ENCODE measurements around the gene RHO.
A peak's percentile ranks its signal among the peaks of the same experiment; 100 is the strongest.

The RHO gene

DNA sequence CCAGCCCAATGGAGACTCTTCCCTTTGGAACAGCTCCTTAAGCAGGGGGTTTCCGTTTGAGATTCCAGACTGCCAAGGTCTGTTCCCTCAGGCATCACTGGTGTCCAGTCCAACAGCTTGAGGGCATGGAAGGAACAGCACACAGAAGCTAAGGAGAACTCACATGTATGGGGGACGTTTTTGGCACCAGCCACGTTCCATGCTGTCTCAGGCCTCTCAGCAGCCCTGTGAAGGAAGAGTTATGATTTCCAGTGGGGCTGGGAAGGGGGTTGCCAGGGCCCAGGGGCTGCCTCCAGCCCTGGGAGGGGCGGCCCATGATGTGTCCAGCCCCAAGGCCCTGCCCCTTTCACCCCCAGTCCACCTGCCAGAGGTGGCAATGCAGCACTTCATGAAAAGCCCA lies 7.5 kb upstream of the RHO start:
- no peak for DNase-seq (ENCODE audit: low spot score)

DNA sequence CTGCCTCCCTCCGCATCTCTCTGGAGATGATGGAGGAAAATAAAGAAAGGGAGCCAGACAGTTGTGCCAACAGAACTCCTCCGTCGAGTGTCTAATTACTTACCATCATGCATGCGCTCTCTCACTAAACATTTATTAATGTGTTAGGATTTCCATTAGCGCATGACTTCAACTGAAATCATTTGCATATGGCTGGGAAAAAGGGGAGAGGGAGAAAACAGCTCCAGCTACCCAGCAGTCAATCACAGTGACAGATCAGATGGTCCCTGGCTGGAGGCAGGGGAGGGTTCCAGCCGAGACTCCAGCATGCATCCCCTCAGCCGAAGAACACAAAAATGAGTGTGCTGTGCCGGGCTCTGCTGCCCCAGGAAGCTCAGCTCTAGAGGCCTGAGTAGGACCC lies 6.8 kb upstream of the RHO start:
- no peak for DNase-seq (ENCODE audit: low spot score)

DNA sequence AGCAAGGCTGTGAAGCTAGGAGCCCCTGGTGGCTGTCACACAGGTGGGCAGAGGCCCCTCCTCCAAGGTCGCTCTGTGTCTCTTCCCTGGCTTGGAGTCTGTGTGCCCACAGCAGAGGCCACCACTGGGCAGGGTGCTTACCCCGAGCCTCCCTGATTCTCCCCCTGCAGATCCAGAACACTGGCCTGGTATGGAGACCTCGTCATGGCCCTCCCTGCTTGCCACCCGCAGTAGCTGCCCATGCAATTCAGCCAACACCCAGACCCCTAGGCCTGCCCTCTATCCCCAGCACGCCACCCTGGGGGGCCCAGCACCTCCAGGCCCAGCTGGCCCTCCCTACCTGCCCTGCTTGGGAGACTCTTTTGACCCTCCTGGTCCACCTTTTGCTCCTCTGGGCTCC lies 5.5 kb upstream of the RHO start:
- DNase-seq (ENCODE audit: low spot score): no peak

DNA sequence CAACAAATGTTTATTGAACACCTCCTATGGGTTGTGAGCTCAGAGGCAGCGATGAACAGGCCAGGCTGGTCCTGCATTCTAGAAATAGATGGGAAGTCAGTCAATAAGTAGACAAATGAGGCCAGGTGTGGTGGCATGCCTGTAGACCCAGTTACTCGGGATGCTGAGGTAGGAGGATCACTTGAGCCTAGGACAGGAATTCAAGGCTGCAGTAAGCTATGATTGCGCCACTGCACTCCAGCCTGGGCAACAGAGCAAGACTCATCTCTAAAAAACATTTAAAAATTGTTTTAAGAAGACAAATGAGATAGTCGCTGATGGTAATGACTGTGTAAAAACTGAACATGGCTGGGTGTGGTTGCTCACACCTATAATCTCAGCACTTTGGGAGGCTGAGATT lies 4.4 kb upstream of the RHO start:
- DNase-seq (ENCODE audit: low spot score): no peak

DNA sequence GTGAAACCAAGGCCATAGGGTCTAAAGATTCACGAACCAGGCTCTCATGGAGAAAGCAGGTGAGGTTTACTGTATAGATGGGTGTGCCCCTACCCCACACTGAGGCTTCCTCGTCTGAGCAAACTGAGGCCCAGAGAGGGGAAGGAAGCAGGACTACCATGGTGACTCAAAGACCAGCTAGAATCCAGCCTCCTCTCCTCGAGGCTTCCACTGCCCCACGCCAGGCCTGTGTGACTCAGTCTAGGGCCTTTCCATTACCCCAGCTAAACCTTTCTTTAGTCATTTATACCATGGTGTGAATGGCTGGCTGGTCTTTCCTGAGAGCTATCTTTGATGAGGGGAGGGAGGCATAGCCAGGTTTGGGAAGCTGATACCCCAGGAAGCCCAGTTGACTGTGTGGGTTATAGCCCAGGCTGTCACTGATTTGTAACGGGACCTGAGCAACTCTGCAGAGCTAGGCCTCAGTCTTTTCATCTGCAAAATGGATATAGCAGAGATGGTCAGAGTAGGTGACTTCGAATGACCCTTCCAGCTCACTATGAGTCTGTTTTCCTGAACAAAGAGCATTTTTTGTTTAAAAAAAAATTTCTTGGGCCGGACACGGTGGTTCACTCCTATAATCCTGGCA lies 3.0 kb upstream of the RHO start:
- DNase-seq (ENCODE audit: low spot score): no peak

DNA sequence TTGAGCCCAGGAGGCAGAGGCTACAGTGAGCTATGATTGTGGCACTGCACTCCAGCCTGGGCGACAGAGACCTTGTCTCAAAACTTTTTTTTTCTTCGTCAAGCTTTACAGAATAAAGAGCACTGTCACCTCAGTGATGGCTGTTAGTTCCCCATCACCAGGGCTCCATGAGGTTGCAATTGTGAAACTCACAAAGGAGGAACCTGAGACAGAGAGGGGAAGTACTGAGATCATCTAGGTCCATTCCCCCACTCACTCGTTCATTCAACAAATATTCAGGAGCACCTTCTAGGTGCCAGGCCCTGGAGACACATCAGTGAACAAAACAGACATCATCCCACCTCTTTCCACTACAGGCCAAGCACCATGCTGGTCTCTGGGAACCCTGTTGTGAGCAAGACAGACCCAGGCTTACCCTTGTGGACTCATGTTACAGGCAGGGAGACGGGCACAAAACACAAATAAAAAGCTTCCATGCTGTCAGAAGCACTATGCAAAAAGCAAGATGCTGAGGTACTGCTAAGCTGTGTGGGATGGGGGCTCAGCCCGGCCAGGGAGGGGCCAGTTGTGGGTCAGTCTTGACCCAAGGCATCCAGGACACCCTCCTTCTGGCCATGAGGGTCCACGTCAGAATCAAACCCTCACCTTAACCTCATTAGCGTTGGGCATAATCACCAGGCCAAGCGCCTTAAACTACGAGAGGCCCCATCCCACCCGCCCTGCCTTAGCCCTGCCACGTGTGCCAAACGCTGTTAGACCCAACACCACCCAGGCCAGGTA lies 2.1 kb upstream of the RHO start:
- peak; percentile 6 for DNase-seq (ENCODE audit: low spot score)

DNA sequence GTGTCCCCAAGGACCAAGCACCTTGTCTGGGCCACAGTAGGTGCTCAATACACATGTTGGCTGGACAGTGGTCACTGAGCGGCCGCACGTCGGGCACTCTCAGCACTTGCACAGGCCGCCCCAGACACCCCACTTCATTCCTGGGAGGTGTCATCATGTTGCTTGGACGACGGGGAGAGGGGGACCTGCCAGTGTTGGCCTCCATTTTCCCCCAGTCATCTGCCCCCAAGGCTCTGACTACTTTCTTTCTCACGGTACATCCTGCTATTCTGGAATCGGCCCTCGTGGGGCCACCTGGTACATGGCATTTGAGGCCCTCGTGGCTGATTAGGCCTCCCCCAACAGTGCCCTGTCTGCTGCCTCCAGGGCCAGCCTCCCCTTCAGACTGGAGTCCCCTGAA lies 1.2 kb upstream of the RHO start:
- no peak for DNase-seq (ENCODE audit: low spot score)

DNA sequence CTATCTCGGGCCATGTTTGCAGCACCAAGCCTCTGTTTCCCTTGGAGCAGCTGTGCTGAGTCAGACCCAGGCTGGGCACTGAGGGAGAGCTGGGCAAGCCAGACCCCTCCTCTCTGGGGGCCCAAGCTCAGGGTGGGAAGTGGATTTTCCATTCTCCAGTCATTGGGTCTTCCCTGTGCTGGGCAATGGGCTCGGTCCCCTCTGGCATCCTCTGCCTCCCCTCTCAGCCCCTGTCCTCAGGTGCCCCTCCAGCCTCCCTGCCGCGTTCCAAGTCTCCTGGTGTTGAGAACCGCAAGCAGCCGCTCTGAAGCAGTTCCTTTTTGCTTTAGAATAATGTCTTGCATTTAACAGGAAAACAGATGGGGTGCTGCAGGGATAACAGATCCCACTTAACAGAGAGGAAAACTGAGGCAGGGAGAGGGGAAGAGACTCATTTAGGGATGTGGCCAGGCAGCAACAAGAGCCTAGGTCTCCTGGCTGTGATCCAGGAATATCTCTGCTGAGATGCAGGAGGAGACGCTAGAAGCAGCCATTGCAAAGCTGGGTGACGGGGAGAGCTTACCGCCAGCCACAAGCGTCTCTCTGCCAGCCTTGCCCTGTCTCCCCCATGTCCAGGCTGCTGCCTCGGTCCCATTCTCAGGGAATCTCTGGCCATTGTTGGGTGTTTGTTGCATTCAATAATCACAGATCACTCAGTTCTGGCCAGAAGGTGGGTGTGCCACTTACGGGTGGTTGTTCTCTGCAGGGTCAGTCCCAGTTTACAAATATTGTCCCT lies 1.2 kb downstream of the RHO start:
- no peak for DNase-seq (ENCODE audit: low spot score)

DNA sequence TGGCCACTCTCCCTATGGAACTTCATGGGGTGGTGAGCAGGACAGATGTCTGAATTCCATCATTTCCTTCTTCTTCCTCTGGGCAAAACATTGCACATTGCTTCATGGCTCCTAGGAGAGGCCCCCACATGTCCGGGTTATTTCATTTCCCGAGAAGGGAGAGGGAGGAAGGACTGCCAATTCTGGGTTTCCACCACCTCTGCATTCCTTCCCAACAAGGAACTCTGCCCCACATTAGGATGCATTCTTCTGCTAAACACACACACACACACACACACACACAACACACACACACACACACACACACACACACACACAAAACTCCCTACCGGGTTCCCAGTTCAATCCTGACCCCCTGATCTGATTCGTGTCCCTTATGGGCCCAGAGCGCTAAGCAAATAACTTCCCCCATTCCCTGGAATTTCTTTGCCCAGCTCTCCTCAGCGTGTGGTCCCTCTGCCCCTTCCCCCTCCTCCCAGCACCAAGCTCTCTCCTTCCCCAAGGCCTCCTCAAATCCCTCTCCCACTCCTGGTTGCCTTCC lies 1.9 kb downstream of the RHO start:
- no peak for DNase-seq (ENCODE audit: low spot score)

DNA sequence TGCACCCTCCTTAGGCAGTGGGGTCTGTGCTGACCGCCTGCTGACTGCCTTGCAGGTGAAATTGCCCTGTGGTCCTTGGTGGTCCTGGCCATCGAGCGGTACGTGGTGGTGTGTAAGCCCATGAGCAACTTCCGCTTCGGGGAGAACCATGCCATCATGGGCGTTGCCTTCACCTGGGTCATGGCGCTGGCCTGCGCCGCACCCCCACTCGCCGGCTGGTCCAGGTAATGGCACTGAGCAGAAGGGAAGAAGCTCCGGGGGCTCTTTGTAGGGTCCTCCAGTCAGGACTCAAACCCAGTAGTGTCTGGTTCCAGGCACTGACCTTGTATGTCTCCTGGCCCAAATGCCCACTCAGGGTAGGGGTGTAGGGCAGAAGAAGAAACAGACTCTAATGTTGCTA lies 2.4 kb downstream of the RHO start:
- DNase-seq (ENCODE audit: low spot score): no peak

DNA sequence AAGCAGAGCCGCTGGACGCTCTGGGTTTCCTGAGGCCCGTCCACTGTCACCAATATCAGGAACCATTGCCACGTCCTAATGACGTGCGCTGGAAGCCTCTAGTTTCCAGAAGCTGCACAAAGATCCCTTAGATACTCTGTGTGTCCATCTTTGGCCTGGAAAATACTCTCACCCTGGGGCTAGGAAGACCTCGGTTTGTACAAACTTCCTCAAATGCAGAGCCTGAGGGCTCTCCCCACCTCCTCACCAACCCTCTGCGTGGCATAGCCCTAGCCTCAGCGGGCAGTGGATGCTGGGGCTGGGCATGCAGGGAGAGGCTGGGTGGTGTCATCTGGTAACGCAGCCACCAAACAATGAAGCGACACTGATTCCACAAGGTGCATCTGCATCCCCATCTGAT lies 3.3 kb downstream of the RHO start:
- DNase-seq (ENCODE audit: low spot score): no peak

DNA sequence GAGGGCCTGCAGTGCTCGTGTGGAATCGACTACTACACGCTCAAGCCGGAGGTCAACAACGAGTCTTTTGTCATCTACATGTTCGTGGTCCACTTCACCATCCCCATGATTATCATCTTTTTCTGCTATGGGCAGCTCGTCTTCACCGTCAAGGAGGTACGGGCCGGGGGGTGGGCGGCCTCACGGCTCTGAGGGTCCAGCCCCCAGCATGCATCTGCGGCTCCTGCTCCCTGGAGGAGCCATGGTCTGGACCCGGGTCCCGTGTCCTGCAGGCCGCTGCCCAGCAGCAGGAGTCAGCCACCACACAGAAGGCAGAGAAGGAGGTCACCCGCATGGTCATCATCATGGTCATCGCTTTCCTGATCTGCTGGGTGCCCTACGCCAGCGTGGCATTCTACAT lies 3.8 kb downstream of the RHO start:
- DNase-seq (ENCODE audit: low spot score): no peak

DNA sequence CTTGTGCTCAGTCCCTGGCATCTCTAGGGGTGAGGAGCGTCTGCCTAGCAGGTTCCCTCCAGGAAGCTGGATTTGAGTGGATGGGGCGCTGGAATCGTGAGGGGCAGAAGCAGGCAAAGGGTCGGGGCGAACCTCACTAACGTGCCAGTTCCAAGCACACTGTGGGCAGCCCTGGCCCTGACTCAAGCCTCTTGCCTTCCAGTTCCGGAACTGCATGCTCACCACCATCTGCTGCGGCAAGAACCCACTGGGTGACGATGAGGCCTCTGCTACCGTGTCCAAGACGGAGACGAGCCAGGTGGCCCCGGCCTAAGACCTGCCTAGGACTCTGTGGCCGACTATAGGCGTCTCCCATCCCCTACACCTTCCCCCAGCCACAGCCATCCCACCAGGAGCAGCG lies 5.0 kb downstream of the RHO start:
- DNase-seq (ENCODE audit: low spot score): no peak

DNA sequence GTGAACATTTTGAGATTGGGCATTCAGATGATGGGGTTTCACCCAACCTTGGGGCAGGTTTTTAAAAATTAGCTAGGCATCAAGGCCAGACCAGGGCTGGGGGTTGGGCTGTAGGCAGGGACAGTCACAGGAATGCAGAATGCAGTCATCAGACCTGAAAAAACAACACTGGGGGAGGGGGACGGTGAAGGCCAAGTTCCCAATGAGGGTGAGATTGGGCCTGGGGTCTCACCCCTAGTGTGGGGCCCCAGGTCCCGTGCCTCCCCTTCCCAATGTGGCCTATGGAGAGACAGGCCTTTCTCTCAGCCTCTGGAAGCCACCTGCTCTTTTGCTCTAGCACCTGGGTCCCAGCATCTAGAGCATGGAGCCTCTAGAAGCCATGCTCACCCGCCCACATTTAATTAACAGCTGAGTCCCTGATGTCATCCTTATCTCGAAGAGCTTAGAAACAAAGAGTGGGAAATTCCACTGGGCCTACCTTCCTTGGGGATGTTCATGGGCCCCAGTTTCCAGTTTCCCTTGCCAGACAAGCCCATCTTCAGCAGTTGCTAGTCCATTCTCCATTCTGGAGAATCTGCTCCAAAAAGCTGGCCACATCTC lies 6.1 kb downstream of the RHO start:
- DNase-seq (ENCODE audit: low spot score): no peak

DNA sequence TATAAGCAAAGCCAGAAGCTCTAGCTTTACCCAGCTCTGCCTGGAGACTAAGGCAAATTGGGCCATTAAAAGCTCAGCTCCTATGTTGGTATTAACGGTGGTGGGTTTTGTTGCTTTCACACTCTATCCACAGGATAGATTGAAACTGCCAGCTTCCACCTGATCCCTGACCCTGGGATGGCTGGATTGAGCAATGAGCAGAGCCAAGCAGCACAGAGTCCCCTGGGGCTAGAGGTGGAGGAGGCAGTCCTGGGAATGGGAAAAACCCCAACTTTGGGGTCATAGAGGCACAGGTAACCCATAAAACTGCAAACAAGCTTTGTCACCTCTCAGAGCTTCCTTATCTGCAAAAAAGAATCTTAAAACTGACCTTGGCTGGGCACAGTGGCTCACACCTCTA lies 6.6 kb downstream of the RHO start:
- no peak for DNase-seq (ENCODE audit: low spot score)

DNA sequence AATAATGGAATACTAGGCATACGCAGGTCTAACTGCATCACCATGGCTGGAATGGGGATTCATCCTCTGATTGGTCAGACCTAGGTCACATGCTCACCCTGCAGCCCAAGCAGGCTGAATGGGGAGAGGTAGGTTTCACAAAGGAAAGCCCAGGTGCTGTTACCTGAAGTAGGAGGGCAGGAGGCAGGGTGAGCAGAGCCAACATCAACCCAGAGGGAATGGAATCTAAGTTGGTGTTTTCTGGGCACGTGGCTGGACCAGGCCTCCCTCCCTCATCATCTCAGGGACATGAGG lies 7.9 kb downstream of the RHO start:
- DNase-seq (ENCODE audit: low spot score): no peak

DNA sequence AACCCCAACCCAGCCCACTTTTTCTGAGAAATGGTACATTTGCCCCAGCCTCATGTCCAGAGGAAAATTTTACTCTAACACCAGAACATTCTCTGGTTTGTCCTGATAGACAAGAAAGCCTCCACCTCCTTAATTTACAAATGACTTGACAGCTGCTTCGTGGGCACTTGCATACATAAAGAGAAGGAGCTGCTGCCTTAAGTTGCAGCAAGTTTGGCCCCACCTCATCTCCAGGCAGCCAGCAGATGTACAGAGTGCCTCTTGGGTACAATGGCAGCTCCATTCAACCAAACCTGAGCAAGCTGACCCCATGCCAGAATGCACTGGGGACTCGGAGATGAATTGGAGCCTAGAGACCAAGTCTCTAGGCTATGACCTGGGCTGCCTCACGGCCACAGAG lies 8.4 kb downstream of the RHO start:
- no peak for DNase-seq (ENCODE audit: low spot score)

DNA sequence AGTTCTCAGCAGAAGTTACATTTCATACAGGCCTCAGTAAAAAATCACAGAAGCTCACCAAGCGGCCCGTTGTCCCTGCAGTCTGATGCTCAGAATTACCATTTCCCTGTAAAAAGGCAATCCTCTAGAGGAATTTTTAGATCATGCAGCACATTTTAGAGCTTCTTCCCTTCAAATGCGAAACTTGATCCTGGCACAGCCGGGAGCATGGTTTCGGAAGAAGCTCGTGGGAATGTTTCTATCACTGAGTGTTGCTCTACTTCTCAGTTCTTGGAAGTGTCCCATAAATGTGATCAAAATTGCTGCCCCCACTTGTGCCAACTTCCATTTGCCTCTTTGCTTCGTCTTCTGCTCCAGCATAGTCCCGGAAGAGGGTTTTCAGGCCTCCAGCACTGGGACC lies 10.8 kb downstream of the RHO start:
- DNase-seq (ENCODE audit: low spot score): no peak

DNA sequence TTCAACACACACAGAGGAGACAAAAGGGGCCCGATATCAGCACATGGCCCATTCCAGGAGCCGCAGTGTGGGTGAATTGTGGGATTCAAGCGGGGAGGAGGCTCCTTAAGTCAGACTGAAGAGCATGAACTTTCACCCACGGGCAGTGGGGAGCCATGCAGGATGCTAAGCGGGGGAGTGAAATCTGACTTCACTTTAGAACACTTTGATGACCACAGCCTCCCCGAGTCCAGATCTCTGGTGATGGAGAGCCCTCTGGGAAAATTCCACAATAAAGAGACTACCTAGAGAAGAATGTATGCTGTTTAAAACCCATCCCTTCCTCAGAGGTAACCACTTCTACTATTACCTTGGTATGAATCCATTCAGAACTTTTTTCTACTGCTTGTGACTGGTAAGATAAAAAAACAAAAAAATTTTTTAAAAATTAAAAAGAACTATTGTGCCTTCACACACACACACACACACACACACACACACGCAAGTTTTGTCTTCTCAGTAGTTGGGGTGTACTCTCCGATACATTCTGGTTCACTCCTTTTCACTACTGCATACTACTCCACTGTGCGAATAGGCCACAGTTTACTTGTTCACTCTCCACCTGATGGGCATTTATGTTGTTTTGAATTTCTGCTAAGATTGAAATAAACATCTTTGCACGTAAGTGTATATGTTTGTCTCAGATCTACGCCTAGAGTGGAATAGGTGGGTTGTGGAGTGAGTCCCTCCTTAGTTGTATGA lies 12.5 kb downstream of the RHO start:
- no peak for DNase-seq (ENCODE audit: low spot score)

DNA sequence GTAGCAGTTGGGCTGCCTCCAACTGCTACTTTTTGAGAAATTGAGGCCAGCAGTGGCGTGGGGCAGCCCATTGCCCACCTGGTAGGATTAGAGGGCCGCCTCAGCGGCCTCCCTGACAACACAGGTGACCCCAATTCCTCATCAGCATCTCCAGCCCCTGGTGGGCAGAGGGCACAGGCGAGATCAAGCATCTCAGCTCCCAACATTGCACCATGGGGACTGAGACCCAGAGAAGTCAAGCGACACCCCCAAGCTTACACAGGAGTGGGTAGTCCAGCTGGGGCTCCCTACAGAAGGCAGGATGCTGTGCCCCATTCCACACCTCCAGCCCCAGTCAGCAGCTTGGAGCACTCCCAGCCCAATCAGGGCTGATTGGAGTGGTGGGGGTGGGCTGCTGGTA lies 14.3 kb downstream of the RHO start:
- DNase-seq (ENCODE audit: low spot score): no peak

DNA sequence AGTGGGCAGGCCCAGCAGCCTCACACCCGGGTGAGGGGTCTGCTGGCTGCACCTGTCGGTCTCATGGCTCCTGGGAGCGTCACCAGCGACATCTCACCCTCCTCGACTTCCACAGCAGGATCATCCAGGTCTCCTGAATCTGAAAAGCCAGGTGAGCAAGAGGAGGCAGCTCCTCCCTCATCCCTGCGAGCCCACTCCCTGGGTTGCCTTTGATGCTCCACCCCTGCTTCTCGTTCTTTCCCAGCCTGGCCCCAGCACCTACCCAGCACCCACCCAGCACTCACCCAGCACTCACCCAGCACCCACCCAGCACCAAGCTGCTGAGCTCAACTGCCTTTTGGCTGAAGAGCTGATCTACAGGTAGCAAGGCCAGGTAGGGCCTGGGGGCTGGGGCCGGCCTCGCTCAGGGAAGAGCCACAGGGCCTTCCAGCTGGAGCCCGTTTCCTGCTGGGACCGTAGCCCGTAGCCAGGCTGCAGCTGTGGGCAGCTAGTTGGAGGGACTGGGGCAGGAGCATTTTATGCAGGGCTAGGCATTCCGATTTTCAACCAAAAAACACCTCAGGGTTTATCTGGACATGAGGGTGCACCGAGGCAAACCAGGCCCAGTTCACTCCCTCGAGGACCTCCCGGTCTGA lies 14.8 kb downstream of the RHO start, which contains the start of gene H1-8:
Gene H1-8 (plus strand): TSS at position 20 of the 635 bp plus-strand sequence. CDS start 44 bp downstream, at position 64.
- DNase-seq (ENCODE audit: low spot score): no peak

DNA sequence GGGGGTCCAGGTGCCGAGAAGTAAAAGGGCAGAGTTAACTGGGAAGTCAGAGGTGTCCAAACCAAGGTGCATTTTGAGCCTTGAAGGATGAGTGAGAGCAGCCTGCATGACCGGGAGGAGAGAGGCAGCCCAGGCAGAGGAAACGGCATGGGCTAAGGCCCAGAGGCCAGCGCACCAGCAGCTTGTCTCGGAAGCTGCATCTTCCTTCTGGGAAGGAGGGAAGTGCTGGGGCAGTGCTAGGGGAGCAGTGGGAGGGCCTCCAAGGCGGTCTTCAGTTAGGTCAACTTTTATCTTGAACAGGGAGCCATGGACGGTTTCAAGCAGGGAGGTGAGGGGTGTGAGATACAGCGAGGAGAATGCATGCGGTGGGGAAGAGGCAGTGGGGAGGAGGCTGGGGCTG lies 15.6 kb downstream of the RHO start:
- DNase-seq (ENCODE audit: low spot score): no peak

All from CD4-positive, alpha-beta T cell treated with Interleukin-2 at 100 ng/mL for 4 hours (primary cell).